ENCODE measurements around the gene LEMD3. TPM values are rescaled to one million over a fixed set of nuclear protein-coding genes. Genes with fewer than 3 reads are reported as not detected.

LEMD3 gene
- total RNA-seq = 27.4 and 28.2 TPM in 2 replicates

DNA sequence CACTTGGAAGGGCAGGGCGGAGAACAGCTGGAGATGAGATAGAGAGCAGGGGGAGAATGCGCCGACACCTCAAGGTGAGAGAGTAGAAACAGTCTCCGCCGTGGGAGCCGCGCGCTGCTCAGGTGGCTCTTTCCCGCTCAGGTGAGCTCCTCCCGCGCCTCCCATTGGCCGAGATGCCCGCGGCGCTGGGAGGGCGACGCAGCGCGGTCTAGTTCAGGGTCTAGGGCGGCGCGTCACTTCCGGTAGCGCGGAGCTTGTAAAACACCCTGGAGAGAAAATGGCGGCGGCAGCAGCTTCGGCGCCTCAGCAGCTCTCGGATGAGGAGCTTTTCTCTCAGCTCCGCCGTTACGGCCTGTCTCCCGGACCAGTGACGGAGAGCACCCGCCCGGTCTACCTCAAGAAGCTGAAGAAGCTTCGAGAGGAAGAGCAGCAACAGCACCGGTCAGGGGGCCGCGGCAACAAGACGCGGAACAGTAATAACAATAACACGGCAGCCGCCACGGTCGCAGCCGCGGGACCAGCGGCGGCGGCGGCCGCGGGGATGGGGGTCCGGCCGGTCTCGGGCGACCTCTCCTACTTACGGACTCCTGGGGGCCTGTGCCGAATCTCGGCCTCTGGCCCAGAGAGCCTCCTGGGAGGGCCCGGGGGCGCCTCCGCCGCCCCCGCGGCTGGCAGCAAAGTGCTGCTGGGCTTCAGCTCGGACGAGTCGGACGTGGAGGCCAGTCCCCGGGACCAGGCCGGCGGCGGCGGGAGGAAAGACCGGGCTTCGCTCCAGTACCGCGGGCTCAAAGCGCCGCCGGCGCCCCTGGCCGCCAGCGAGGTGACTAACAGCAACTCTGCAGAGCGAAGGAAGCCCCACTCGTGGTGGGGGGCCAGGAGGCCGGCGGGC lies at the start of gene LEMD3:
TSS of gene LEMD3 (plus strand) at position 264 of the 889 bp plus-strand sequence. CDS start at position 278, 14 bp downstream.

DNA sequence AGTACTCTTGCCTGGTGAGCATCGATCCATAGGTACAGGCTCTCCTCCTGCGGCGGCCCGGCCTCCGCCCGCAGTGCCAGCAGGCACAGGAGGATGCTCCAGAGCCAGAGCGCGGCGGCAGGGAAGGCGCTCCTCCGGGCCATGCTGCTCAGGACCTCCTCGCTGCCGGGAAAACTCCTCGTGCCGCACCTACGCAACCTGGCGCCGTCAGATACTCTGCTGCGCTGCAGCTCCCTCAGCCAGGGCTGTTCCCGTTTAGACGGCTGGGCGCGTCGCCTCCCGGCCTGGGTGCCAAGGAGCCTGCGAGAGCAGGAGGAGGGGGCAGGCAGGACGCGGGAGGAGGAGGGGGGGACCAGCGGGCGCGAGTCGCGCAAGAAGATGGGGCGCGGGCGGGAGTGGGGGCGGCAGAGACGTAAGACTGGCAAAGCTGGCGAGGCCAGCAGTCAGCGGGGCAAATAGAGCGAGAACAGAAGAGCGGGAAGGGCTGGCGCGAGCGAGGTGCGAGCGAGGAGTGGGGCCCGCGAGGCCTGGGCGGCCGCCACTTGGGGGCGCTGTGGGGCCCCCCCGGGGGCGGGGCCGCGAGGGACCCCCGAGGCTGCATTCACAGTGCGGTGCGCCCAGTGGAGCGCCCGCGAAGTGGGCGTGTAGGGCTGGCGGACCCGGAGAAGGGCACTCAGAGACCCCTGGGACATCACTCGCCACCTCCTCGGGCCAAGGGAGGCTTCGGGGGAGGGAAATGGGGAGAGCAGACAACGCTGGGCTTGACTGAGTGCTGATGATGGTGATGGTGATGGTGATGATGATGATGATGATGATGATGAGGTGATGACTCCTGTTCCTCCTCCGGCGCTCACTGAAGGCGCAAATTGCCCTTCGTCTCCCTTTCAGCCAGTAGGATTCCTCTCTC lies 48.1 kb upstream of the LEMD3 start, which contains the start of gene WIF1:
TSS of gene WIF1 (minus strand) at position 257 of the 907 bp plus-strand sequence. CDS start at position 143, 114 bp downstream.

DNA sequence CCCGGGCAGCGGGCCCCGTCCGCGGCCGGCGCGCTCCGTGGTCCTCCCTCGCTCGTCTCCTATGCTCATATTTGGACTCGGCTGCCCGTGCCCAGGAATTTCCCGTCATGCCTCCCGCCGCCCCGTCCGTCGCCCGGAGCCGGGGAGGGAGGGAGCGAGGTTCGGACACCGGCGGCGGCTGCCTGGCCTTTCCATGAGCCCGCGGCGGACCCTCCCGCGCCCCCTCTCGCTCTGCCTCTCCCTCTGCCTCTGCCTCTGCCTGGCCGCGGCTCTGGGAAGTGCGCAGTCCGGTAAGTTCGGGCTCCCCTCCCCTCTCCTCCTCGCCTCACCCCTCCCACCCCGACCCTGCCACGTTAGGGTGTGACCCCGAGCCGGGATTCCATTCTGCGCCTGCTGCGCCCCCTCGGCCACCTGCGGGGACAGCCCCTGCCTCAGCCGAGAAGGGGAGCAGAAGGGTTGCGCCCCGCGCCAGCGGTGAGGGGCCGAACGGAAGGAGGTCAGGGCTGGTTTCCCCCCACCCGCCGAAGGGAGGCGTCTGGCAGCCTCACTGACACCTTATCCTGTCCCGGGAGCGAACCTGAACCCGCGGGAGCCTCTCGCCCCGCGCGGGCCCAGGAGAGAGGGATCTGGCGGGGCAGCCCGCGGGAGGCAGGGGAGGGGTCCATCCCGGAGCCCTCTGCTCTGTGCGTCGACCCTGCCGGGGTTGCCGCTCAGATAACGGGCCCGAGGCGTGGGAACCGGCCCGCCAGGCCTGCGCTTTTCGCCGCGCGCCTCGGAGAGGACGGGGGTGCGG lies 109.4 kb downstream of the LEMD3 start, which contains the start of gene MSRB3:
TSS of gene MSRB3 (plus strand) at position 108 of the 793 bp plus-strand sequence. CDS start 29,897 bp downstream, outside the sequence.

Other genes with a start within 250 kb of the LEMD3 start
- not detected in 2 replicates for gene WIF1, start 48.3 kb upstream of the LEMD3 start, total RNA-seq
- gene MSRB3, start 109.1 kb downstream of the LEMD3 start, total RNA-seq = 40.6 and 44.5 TPM in 2 replicates